NT2/D1 (cell line): ENCODE results near the gene PIM1.

Experiments
- DNase-seq: peaks from one replicate; pipeline ENCODE4 v3.0.0-alpha.2; 2011; ENCODE audit warnings: low read depth, low spot score
- H3K27me3 ChIP-seq: 2 replicates; pipeline ENCODE4 v1.6.0; 2011; ENCODE audit warnings: mild to moderate bottlenecking; ENCODE audit not compliant: insufficient read length, insufficient read depth
- H3K36me3 ChIP-seq: 2 replicates; pipeline ENCODE4 v1.6.1; 2011; ENCODE audit warnings: mild to moderate bottlenecking, low read length, mixed read lengths; ENCODE audit not compliant: insufficient read depth, insufficient read length
- H3K4me1 ChIP-seq: 2 replicates; pipeline ENCODE4 v1.5.1; 2011; ENCODE audit not compliant: insufficient read depth, insufficient read length
- H3K4me3 ChIP-seq: 2 replicates; pipeline ENCODE4 v1.5.1; 2011; ENCODE audit warnings: low read depth; ENCODE audit not compliant: insufficient read length
- H3K9ac ChIP-seq: 2 replicates; pipeline ENCODE4 v1.6.0; 2011; ENCODE audit warnings: low read depth; ENCODE audit not compliant: insufficient read length
- H3K9me3 ChIP-seq: 2 replicates; pipeline ENCODE4 v1.5.1; 2011; ENCODE audit warnings: mild to moderate bottlenecking, low read length; ENCODE audit not compliant: insufficient read depth
- SUZ12 ChIP-seq: IDR thresholded peaks from 2 replicates; pipeline ENCODE4 v1.6.1; 2011; ENCODE audit not compliant: insufficient read length, insufficient read depth; ENCODE audit errors: extremely low read depth
- YY1 ChIP-seq: IDR thresholded peaks from 2 replicates; pipeline ENCODE4 v1.6.1; 2011; ENCODE audit not compliant: insufficient read length, insufficient read depth
- ZNF274 ChIP-seq: IDR thresholded peaks from 2 replicates; pipeline ENCODE4 v1.6.1; 2011; ENCODE audit warnings: mild to moderate bottlenecking, low read depth, low read length

The PIM1 gene

GRCh38 chr6:37200085-37200484 lies 30.1 kb downstream of the PIM1 start:
- no peak for DNase-seq
- no peak overlapping the region for H3K9ac ChIP-seq
- no peaks in the 10 kb centered on the region for H3K36me3 ChIP-seq
- no peak for TF ChIP-seq SUZ12
- TF ChIP-seq YY1, result no peak
- no peak for TF ChIP-seq ZNF274
- no peaks in the 10 kb centered on the region for H3K9me3 ChIP-seq
- no peak overlapping the region for H3K4me3 ChIP-seq
- no peaks in the 10 kb centered on the region for H3K27me3 ChIP-seq
- H3K4me1 ChIP-seq, result no peaks in the 10 kb centered on the region

- no peak overlapping the region for H3K9ac ChIP-seq
- H3K9me3 ChIP-seq, result no peaks in the 10 kb centered on the region
- no peaks in the 10 kb centered on the region for H3K27me3 ChIP-seq
- H3K4me1 ChIP-seq, result no peaks in the 10 kb centered on the region
- DNase-seq, result no peak
- TF ChIP-seq SUZ12, result no peak
- no peak for TF ChIP-seq ZNF274
- TF ChIP-seq YY1, result no peak
- no peaks in the 10 kb centered on the region for H3K36me3 ChIP-seq
- H3K4me3 ChIP-seq, result no peak overlapping the region
Observed at GRCh38 chr6:37201726-37202125, 31.8 kb downstream of the PIM1 start.

GRCh38 chr6:37202788-37203491 lies 33.0 kb downstream of the PIM1 start:
- Histone ChIP-seq H3K4me1 (no peaks in the 10 kb centered on the region), H3K27me3 (no peaks in the 10 kb centered on the region), H3K4me3 (no peak overlapping the region), H3K36me3 (no peaks in the 10 kb centered on the region), H3K9ac (no peak overlapping the region), H3K9me3 (no peaks in the 10 kb centered on the region)
- no peak for DNase-seq
- no peak for TF ChIP-seq ZNF274

- no peak for TF ChIP-seq ZNF274
- no peak for TF ChIP-seq SUZ12
- TF ChIP-seq YY1, result no peak
- H3K4me1 ChIP-seq, result peaks cover 2% of the 10 kb centered on the region
- H3K9me3 ChIP-seq, result no peaks in the 10 kb centered on the region
- no peaks in the 10 kb centered on the region for H3K36me3 ChIP-seq
- H3K4me3 ChIP-seq, result no peak overlapping the region
- H3K9ac ChIP-seq, result no peak overlapping the region
- H3K27me3 ChIP-seq, result no peaks in the 10 kb centered on the region
- no peak for DNase-seq
Observed at GRCh38 chr6:37204014-37204751, 34.2 kb downstream of the PIM1 start.

GRCh38 chr6:37205175-37205996 lies 35.4 kb downstream of the PIM1 start:
- no peaks in the 10 kb centered on the region for H3K9me3 ChIP-seq
- no peaks in the 10 kb centered on the region for H3K36me3 ChIP-seq
- DNase-seq, result no peak
- H3K4me1 ChIP-seq, result peaks cover 2% of the 10 kb centered on the region
- no peak overlapping the region for H3K9ac ChIP-seq
- no peak overlapping the region for H3K4me3 ChIP-seq
- no peaks in the 10 kb centered on the region for H3K27me3 ChIP-seq
- TF ChIP-seq YY1, result no peak
- TF ChIP-seq ZNF274, result no peak
- no peak for TF ChIP-seq SUZ12

DNA sequence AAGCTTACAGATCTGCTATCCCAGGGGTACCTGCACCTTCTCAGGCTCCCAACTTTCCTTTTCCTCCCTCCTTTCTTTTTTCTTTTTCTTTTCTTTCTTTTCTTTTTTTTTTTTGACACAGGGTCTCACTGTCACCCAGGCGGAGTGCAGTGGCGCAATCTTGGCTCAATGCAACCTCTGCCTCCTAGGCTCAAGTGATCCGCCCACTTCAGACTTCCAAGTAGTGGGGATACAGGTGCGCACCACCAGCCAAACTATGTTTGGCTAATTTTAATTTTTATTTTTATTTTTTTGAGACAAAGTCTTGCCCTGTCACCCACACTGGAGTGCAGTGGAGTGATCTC lies 36.0 kb downstream of the PIM1 start:
- Histone ChIP-seq H3K9ac (no peak overlapping the region), H3K27me3 (no peaks in the 10 kb centered on the region), H3K4me1 (peaks cover 2% of the 10 kb centered on the region), H3K4me3 (no peak overlapping the region), H3K36me3 (no peaks in the 10 kb centered on the region), H3K9me3 (no peaks in the 10 kb centered on the region)
- no peak for DNase-seq
- TF ChIP-seq SUZ12, result no peak
- no peak for TF ChIP-seq YY1
- no peak for TF ChIP-seq ZNF274

GRCh38 chr6:37206622-37207021 lies 36.7 kb downstream of the PIM1 start:
- no peaks in the 10 kb centered on the region for H3K9me3 ChIP-seq
- no peak overlapping the region for H3K9ac ChIP-seq
- H3K36me3 ChIP-seq, result no peaks in the 10 kb centered on the region
- no peaks in the 10 kb centered on the region for H3K27me3 ChIP-seq
- no peak for DNase-seq
- H3K4me3 ChIP-seq, result no peak overlapping the region
- TF ChIP-seq YY1, result no peak
- TF ChIP-seq SUZ12, result no peak
- TF ChIP-seq ZNF274, result no peak
- peaks cover 2% of the 10 kb centered on the region for H3K4me1 ChIP-seq
